Naive thymus-derived CD4-positive, alpha-beta T cell (primary cell): ENCODE results near the gene CCR5AS.
"Not testable (repeated sequence)": the region's sequence is repeated elsewhere in the genome, so short reads cannot be mapped to it uniquely, and the experiment has no call there.

ENCODE experiments used
- ATAC-seq: fragments of 150-1000 bp; cut with Tn5 transposase; 2 replicates; pipeline ENCODE4 v1.10.0; 2021; ENCODE audit warnings: mild to moderate bottlenecking, moderate library complexity
- CTCF ChIA-PET: fragments of 350-600 bp; sonication (Branson Sonifier 250); formaldehyde crosslinking; loops from one replicate; lab custom pipeline; 2021; ENCODE audit warnings: antibody characterized with exemption; lab: Charles Lee
- POLR2A ChIA-PET: fragments of 350-600 bp; sonication (Branson Sonifier 250); formaldehyde crosslinking; loops from one replicate; lab custom pipeline; 2021; ENCODE audit warnings: antibody characterized with exemption, inconsistent platforms; lab: Charles Lee
- DNase-seq, 9 donors: peaks; one replicate each; pipeline versions ENCODE4 v3.0.0 to v3.0.0-alpha.2; 2020 to 2022; ENCODE audit warnings: mixed read lengths in 1 of 9
- H3K27ac ChIP-seq: one replicate; pipeline ENCODE4 v1.7.0; 2013; ENCODE audit warnings: mild to moderate bottlenecking, low read depth, low read length, moderate library complexity
- H3K27me3 ChIP-seq, 2 donors: one replicate each; pipeline ENCODE4 v1.7.0; 2013; ENCODE audit warnings: low read length in 2 of 2, mild to moderate bottlenecking in 2 of 2, moderate library complexity in 2 of 2; ENCODE audit not compliant: control insufficient read depth in 2 of 2, insufficient read depth in 2 of 2
- H3K36me3 ChIP-seq, 3 experiments: 1 replicate in 2 of 3; 2 replicates in 1 of 3; pipeline ENCODE4 v1.7.0; 2013; ENCODE audit warnings: low read length in 3 of 3, mild to moderate bottlenecking in 3 of 3, moderate library complexity in 1 of 3; ENCODE audit not compliant: insufficient read depth in 3 of 3, control insufficient read depth in 2 of 3
- H3K4me1 ChIP-seq, 2 donors: one replicate each; pipeline ENCODE4 v1.7.0; 2013; ENCODE audit warnings: low read length in 2 of 2, mild to moderate bottlenecking in 2 of 2, moderate library complexity in 1 of 2; ENCODE audit not compliant: control insufficient read depth in 2 of 2, insufficient read depth in 2 of 2
- H3K4me3 ChIP-seq: 2 replicates; pipeline ENCODE4 v1.7.0; 2013; ENCODE audit warnings: mild to moderate bottlenecking, low read length
- H3K9me3 ChIP-seq, 3 experiments: 1 replicate in 2 of 3; 2 replicates in 1 of 3; pipeline ENCODE4 v1.7.0; 2013; ENCODE audit warnings: low read length in 3 of 3; ENCODE audit not compliant: control insufficient read depth in 2 of 3
- H3K27ac Mint-ChIP-seq, 9 donors: one replicate each; pipeline ENCODE4 v1.8.0; 2020 to 2022; ENCODE audit warnings: mixed read lengths in 9 of 9, mild to moderate bottlenecking in 8 of 9, moderate library complexity in 5 of 9, inconsistent platforms in 2 of 9
- H3K27me3 Mint-ChIP-seq, 5 donors: one replicate each; pipeline ENCODE4 v1.8.0; 2021 to 2022; ENCODE audit warnings: mixed read lengths in 5 of 5, mild to moderate bottlenecking in 1 of 5
- H3K36me3 Mint-ChIP-seq, 5 donors: one replicate each; pipeline ENCODE4 v1.8.0; 2020 to 2022; ENCODE audit warnings: mixed read lengths in 5 of 5, mild to moderate bottlenecking in 3 of 5, inconsistent platforms in 1 of 5
- H3K4me1 Mint-ChIP-seq, 7 donors: one replicate each; pipeline ENCODE4 v1.8.0; 2020 to 2022; ENCODE audit warnings: mixed read lengths in 7 of 7, mild to moderate bottlenecking in 3 of 7, inconsistent platforms in 1 of 7
- H3K4me3 Mint-ChIP-seq, 10 donors: one replicate each; pipeline ENCODE4 v1.8.0; 2020 to 2022; ENCODE audit warnings: mild to moderate bottlenecking in 10 of 10, mixed read lengths in 10 of 10, moderate library complexity in 6 of 10, inconsistent platforms in 2 of 10
- H3K9me3 Mint-ChIP-seq, 11 donors: one replicate each; pipeline ENCODE4 v1.8.0; 2020 to 2022; ENCODE audit warnings: mixed read lengths in 11 of 11, mild to moderate bottlenecking in 4 of 11, inconsistent platforms in 1 of 11, moderate library complexity in 1 of 11
- intact Hi-C, 2 donors: fragments of 100-400 bp; cut with micrococcal nuclease; formaldehyde crosslinking; loops; one replicate each; pipeline ENCODE4 v1.15.1; 2023

Gene CCR5AS

DNA sequence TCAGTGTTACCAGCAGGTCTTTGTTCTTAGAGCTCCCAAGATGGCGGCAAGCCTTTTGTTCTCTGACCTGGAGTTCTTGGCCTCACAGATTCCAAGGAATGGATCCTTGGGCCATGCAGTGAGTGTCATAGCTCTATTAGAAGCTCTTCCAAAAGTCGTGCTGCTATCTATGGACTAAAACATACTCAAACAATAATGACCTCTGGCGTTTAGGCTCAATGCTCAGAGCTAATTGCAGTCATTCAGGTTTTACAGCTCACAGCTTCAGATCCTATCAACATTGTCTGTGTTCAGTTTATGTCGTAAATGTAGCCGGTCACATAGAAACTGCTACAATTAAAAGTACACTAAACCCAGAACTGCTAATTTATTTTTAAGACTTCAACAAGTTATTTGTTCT lies 22.4 kb upstream of the CCR5AS start:
- POLR2A ChIA-PET = no interaction called here
- ATAC-seq = no peak
- Histone ChIP-seq H3K27me3 (no peaks in the 10 kb centered on the region), H3K27ac (no peak overlapping the region), H3K9me3 (no peaks in the 10 kb centered on the region), H3K4me3 (no peak overlapping the region), H3K36me3 (no peaks in the 10 kb centered on the region), H3K4me1 (peaks cover 0 to 5% of the 10 kb centered on the region in 2 donors)
- Mint-ChIP-seq H3K4me3 (no peak overlapping the region), H3K9me3 (peaks cover 5 to 35% (median 13%) of the 10 kb centered on the region in 11 donors), H3K27ac (no peak overlapping the region), H3K4me1 (peaks cover 5 to 24% (median 11%) of the 10 kb centered on the region in 7 donors), H3K27me3 (peaks cover 0 to 24% (median 5%) of the 10 kb centered on the region in 5 donors), H3K36me3 (peaks cover 2 to 9% (median 6%) of the 10 kb centered on the region in 5 donors)
- intact Hi-C loops = no loop called here
- no peak for DNase-seq
- CTCF ChIA-PET = no interaction called here

- intact Hi-C loops = no loop called here
- Mint-ChIP-seq H3K27ac (no peak overlapping the region), H3K4me1 (peaks cover 5 to 18% (median 11%) of the 10 kb centered on the region in 7 donors), H3K9me3 (peaks cover 5 to 26% (median 11%) of the 10 kb centered on the region in 11 donors), H3K36me3 (peaks cover 0 to 9% (median 6%) of the 10 kb centered on the region in 5 donors), H3K27me3 (peaks cover 0 to 20% (median 5%) of the 10 kb centered on the region in 5 donors), H3K4me3 (no peak overlapping the region)
- DNase-seq (no peak), ATAC-seq (no peak)
- Histone ChIP-seq H3K27me3 (no peaks in the 10 kb centered on the region), H3K36me3 (no peaks in the 10 kb centered on the region), H3K27ac (no peak overlapping the region), H3K9me3 (no peaks in the 10 kb centered on the region), H3K4me3 (no peak overlapping the region), H3K4me1 (peaks cover 0 to 5% of the 10 kb centered on the region in 2 donors)
- ChIA-PET POLR2A (no interaction called here), CTCF (no interaction called here)
Measured at GRCh38 chr3:46427916-46428833, 21.3 kb upstream of the CCR5AS start.

DNA sequence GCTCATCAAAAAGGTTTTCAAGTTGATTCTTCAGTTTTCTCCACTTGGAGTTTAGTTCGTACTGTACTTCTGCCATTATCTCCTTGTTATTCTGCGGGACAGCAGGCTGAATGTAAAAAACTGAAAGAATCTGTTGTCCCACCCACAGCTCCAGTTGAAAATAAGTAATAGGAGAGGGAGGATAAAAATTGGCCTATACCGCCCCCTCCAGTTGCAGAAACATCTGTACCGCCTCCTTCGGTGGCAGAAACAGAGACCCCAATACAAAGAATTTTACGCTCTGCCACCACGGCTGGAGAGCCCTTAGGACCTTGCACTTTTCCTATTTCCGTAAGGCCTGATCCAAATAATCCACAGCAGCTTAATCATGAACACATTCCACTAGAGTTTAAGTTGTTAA lies 20.5 kb upstream of the CCR5AS start:
- H3K4me3 Mint-ChIP-seq, H3K27ac Mint-ChIP-seq, DNase-seq, H3K36me3 Mint-ChIP-seq, H3K36me3 ChIP-seq, ATAC-seq, CTCF ChIA-PET, H3K4me1 ChIP-seq, POLR2A ChIA-PET, intact Hi-C loops, H3K9me3 ChIP-seq, H3K27ac ChIP-seq, H3K4me3 ChIP-seq, H3K27me3 ChIP-seq: not testable (repeated sequence)
- Mint-ChIP-seq H3K4me1 (peaks cover 4 to 13% (median 11%) of the 10 kb centered on the region in 7 donors), H3K27me3 (peaks cover 0 to 18% (median 2%) of the 10 kb centered on the region in 5 donors), H3K9me3 (peaks cover 3 to 18% (median 9%) of the 10 kb centered on the region in 11 donors)

- Mint-ChIP-seq H3K4me1 (peaks cover 4 to 13% (median 11%) of the 10 kb centered on the region in 7 donors), H3K27me3 (peaks cover 0 to 16% (median 0%) of the 10 kb centered on the region in 5 donors), H3K27ac (peak overlapping the region in 1 of 9 donors; percentile 6)
- H3K36me3 Mint-ChIP-seq, H3K36me3 ChIP-seq, H3K4me3 ChIP-seq, H3K27ac ChIP-seq, H3K9me3 Mint-ChIP-seq, H3K4me1 ChIP-seq, H3K27me3 ChIP-seq, POLR2A ChIA-PET, ATAC-seq, intact Hi-C loops, H3K4me3 Mint-ChIP-seq, CTCF ChIA-PET, DNase-seq, H3K9me3 ChIP-seq: not testable (repeated sequence)
Measured at GRCh38 chr3:46426476-46426875, 19.6 kb upstream of the CCR5AS start.

- Mint-ChIP-seq H3K9me3 (peaks cover 0 to 2% (median 0%) of the 10 kb centered on the region in 11 donors), H3K4me3 (no peak overlapping the region), H3K4me1 (peaks cover 4 to 13% (median 11%) of the 10 kb centered on the region in 7 donors), H3K27ac (no peak overlapping the region), H3K36me3 (no peaks in the 10 kb centered on the region), H3K27me3 (peaks cover 0 to 7% (median 0%) of the 10 kb centered on the region in 5 donors)
- H3K4me1 ChIP-seq = peaks cover 0 to 5% of the 10 kb centered on the region in 2 donors
- CTCF ChIA-PET = no interaction called here
- H3K9me3 ChIP-seq = no peaks in the 10 kb centered on the region
- no peak for DNase-seq
- ATAC-seq = no peak
- intact Hi-C loops = no loop called here
- no peak overlapping the region for H3K27ac ChIP-seq
- H3K27me3 ChIP-seq = no peaks in the 10 kb centered on the region
- no peak overlapping the region for H3K4me3 ChIP-seq
- H3K36me3 ChIP-seq = no peaks in the 10 kb centered on the region
- POLR2A ChIA-PET = no interaction called here
Measured at GRCh38 chr3:46423588-46423987, 16.7 kb upstream of the CCR5AS start.

- H3K4me1 Mint-ChIP-seq = peaks cover 4 to 13% (median 11%) of the 10 kb centered on the region in 7 donors
- H3K4me3 Mint-ChIP-seq = no peak overlapping the region
- Histone ChIP-seq H3K9me3 (no peaks in the 10 kb centered on the region), H3K27me3 (no peaks in the 10 kb centered on the region), H3K27ac (no peak overlapping the region), H3K36me3 (no peaks in the 10 kb centered on the region), H3K4me3 (no peak overlapping the region), H3K4me1 (peaks cover 0 to 5% of the 10 kb centered on the region in 2 donors)
- CTCF ChIA-PET = no interaction called here
- no peak overlapping the region for H3K27ac Mint-ChIP-seq
- ATAC-seq = no peak
- H3K36me3 Mint-ChIP-seq = no peaks in the 10 kb centered on the region
- H3K9me3 Mint-ChIP-seq = peaks cover 0 to 2% (median 0%) of the 10 kb centered on the region in 11 donors
- POLR2A ChIA-PET = no interaction called here
- peaks cover 0 to 2% (median 0%) of the 10 kb centered on the region in 5 donors for H3K27me3 Mint-ChIP-seq
- intact Hi-C loops = no loop called here
- no peak for DNase-seq
Measured at GRCh38 chr3:46422617-46423016, 15.8 kb upstream of the CCR5AS start.
